ENCODE results near the gene LITAF. TPM values are rescaled to one million over a fixed set of nuclear protein-coding genes. Genes with fewer than 3 reads are reported as not detected.
A peak's percentile ranks its signal among the peaks of the same experiment; 100 is the strongest.
"Not testable (repeated sequence)": the region's sequence is repeated elsewhere in the genome, so short reads cannot be mapped to it uniquely, and the experiment has no call there.

The LITAF gene
- total RNA-seq, 4 donors from 2014 or later, result 32.8 to 193 (median 101) TPM

GRCh38 chr16:11597235-11598095, 10.7 kb upstream of the LITAF start:
- Histone ChIP-seq H3K36me3 (no peaks in the 10 kb centered on the region), H3K4me3 (no peak overlapping the region), H3K27ac (peak overlapping the region; percentile 31 to 74 (median 60)), H3K27me3 (no peaks in the 10 kb centered on the region), H3K9me3 (no peaks in the 10 kb centered on the region), H3K4me1 (peaks cover 8 to 19% (median 16%) of the 10 kb centered on the region in 4 donors)
- intact Hi-C loops (cut with DNase I; ENCODE audit: low total_unique reads), result no loop called here
- 57 to 61% methylated on average over 6 to 14 of the region's 14 CpGs for WGBS, 2 donors (ENCODE audit: low coverage in 1 of 2)
- no peak for DNase-seq
- in situ Hi-C loops (cut with MboI; ENCODE audit: low pct_ligation_motif_present in 1 of 4, low pct_unique_long_range_greater_than_20kb in 1 of 4, low sequenced_read_pairs in 3 of 4), result no loop called here
- TF ChIP-seq POLR2AphosphoS5 (IDR thresholded peaks at IDR 0.05) (peak in 1 of 3 donors; percentile 20), CTCF (IDR thresholded peaks at IDR 0.05) (no peak), EP300 (IDR thresholded peaks at IDR 0.05; ENCODE audit: low read depth) (no peak), POLR2A (IDR thresholded peaks at IDR 0.05) (no peak)

DNA sequence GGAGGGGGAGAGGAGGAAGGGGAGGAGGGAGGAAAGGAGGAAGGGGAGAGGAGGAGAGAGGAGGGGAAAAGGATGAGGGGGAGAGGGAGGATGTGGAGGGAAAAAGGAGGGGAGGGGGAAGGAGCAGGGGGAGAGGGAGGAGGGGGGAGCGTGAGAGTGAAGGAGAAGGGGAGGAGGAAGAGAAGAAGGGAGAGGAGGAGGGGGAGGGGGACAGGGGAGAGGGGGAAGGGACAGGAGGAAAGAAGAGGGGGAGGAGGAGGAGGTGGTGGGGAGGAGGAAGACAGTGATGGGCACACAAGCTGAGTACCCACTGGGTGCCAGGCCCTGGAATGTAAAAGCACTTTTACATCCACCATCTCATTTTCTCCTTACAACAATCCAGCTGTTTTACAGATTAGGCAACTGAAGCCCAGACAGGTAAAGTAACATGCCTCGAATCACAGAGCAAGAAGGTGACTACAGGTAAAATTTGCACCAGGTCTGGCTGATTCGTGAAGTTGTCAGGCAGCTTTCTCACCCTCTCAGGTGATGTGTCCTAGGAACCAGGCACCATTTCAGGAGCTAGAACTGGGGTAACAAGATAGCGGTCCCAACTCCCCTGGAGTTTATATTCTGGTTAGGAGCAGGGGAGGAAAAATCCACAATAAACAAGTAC, 10.0 kb upstream of the LITAF start:
- peak overlapping the region; percentile 31 to 74 (median 60) for H3K27ac ChIP-seq
- H3K9me3 ChIP-seq, result no peaks in the 10 kb centered on the region
- H3K36me3 ChIP-seq, result no peaks in the 10 kb centered on the region
- 37 to 51% methylated on average over 2 to 4 of the region's 4 CpGs for WGBS, 2 donors (ENCODE audit: low coverage in 1 of 2)
- intact Hi-C loops (cut with DNase I; ENCODE audit: low total_unique reads) (no loop called here), in situ Hi-C loops (cut with MboI; ENCODE audit: low pct_ligation_motif_present in 1 of 4, low pct_unique_long_range_greater_than_20kb in 1 of 4, low sequenced_read_pairs in 3 of 4) (no loop called here)
- TF ChIP-seq POLR2AphosphoS5 (IDR thresholded peaks at IDR 0.05) (no peak), CTCF (IDR thresholded peaks at IDR 0.05) (no peak), POLR2A (IDR thresholded peaks at IDR 0.05) (no peak), EP300 (IDR thresholded peaks at IDR 0.05; ENCODE audit: low read depth) (no peak)
- peaks cover 8 to 22% (median 19%) of the 10 kb centered on the region in 4 donors for H3K4me1 ChIP-seq
- H3K27me3 ChIP-seq, result no peaks in the 10 kb centered on the region
- no peak for DNase-seq
- H3K4me3 ChIP-seq, result no peak overlapping the region

DNA sequence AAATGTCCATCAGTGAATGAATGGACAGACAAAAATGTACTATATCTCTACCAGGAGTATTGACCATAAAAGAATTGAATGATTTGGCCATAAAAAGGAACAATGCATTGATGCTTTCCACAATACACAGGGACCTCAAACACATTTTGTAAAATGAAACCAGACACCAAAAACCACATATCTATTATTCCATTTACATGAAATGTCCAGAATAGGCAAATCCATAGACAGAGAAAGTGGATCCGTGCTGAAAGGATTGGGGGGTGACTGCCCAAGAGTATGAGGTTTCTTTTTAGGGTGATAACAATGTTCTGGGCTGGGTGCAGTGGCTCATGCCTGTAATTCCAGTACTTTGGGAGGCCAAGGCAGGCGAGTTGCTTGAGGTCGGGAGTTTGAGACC, 6.9 kb upstream of the LITAF start:
- H3K4me1 ChIP-seq, result peaks cover 8 to 24% (median 19%) of the 10 kb centered on the region in 4 donors
- H3K9me3 ChIP-seq, result no peaks in the 10 kb centered on the region
- H3K36me3 ChIP-seq, result no peaks in the 10 kb centered on the region
- no peak for TF ChIP-seq CTCF (IDR thresholded peaks at IDR 0.05)
- TF ChIP-seq EP300 (IDR thresholded peaks at IDR 0.05; ENCODE audit: low read depth), result no peak
- TF ChIP-seq POLR2A (IDR thresholded peaks at IDR 0.05), result no peak
- TF ChIP-seq POLR2AphosphoS5 (IDR thresholded peaks at IDR 0.05), result no peak
- H3K27me3 ChIP-seq, result no peaks in the 10 kb centered on the region
- in situ Hi-C loops (cut with MboI; ENCODE audit: low pct_ligation_motif_present in 1 of 4, low pct_unique_long_range_greater_than_20kb in 1 of 4, low sequenced_read_pairs in 3 of 4), result no loop called here
- 84% methylated on average over 3 of the region's 3 CpGs; no CpG with 5 or more reads in 1 of the 2 donors for WGBS, 2 donors (ENCODE audit: low coverage in 1 of 2)
- intact Hi-C loops (cut with DNase I; ENCODE audit: low total_unique reads), result no loop called here
- no peak for DNase-seq
- H3K27ac ChIP-seq, result no peak overlapping the region
- H3K4me3 ChIP-seq, result no peak overlapping the region

- H3K9me3 ChIP-seq; DNase-seq; H3K36me3 ChIP-seq; H3K27ac ChIP-seq; H3K27me3 ChIP-seq; H3K4me3 ChIP-seq; intact Hi-C loops (cut with DNase I; ENCODE audit: low total_unique reads); in situ Hi-C loops (cut with MboI; ENCODE audit: low pct_ligation_motif_present in 1 of 4, low pct_unique_long_range_greater_than_20kb in 1 of 4, low sequenced_read_pairs in 3 of 4): not testable (repeated sequence)
- H3K4me1 ChIP-seq, result peaks cover 8 to 20% (median 15%) of the 10 kb centered on the region in 4 donors
- 88 to 98% methylated on average over 5 to 9 of the region's 9 CpGs for WGBS, 2 donors (ENCODE audit: low coverage in 1 of 2)
These were observed 6.4 kb upstream of the LITAF start for GRCh38 chr16:11593076-11593475.

GRCh38 chr16:11591630-11592029, 4.9 kb upstream of the LITAF start:
- H3K36me3 ChIP-seq; H3K27me3 ChIP-seq; in situ Hi-C loops (cut with MboI; ENCODE audit: low pct_ligation_motif_present in 1 of 4, low pct_unique_long_range_greater_than_20kb in 1 of 4, low sequenced_read_pairs in 3 of 4); intact Hi-C loops (cut with DNase I; ENCODE audit: low total_unique reads); H3K4me3 ChIP-seq; H3K9me3 ChIP-seq; DNase-seq: not testable (repeated sequence)
- WGBS, 2 donors (ENCODE audit: low coverage in 1 of 2), result 90% methylated on average over 5 of the region's 5 CpGs; no CpG with 5 or more reads in 1 of the 2 donors
- peak overlapping the region in 2 of 4 donors; percentile 21 to 55 for H3K27ac ChIP-seq
- H3K4me1 ChIP-seq, result peaks cover 6 to 12% (median 10%) of the 10 kb centered on the region in 4 donors
